Cerebellar cortex (tissue), 1 donor: Measurements from ENCODE around the gene RBM17.
"Not testable (repeated sequence)": the region's sequence is repeated elsewhere in the genome, so short reads cannot be mapped to it uniquely, and the experiment has no call there.

ENCODE experiments used
- DNase-seq: peaks from one replicate; pipeline ENCODE4 v3.0.0-alpha.2; 2015; ENCODE audit warnings: low spot score

The RBM17 gene

DNA sequence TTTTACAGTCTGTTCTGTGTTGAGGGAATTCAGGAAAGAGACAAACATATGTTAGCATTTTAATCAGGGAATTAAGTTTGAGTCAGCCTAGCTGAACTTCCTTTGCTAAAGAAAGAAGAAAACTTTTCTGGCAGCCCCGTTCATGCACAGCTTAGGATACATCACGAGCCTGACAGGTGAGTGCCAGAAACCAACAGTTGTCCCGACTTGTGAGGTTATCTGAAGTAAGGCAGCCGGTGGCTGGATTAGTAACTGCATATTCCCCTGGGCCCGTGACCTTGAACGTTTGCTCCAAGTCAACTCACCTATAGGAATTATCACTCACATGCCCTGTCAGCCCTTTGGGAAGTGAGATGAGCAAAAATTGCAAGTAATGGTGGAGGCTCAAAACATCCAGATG lies 24.1 kb downstream of the RBM17 start:
- DNase-seq = no peak

DNA sequence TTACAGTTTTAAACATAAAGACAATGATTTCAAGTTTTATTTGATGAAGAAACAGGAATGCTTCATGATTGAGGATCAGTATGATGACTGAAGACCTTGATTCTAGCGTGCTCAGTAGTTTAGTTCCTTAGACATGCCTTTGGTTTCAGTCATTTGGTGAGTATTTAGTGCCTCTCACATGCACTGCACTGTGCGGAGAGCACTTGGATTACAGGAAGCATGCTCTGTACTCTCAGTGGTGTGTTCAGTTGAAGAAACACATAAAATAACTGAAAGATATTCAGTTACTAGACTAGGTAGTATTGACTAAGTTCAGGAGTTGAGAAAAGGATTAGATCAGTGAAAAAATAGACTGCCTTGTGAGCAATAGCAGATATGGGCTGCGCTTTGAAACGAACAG lies 25.5 kb downstream of the RBM17 start:
- no peak for DNase-seq

GRCh38 chr10:6114805-6115341 lies 26.0 kb downstream of the RBM17 start:
- DNase-seq = peak; percentile 32

DNA sequence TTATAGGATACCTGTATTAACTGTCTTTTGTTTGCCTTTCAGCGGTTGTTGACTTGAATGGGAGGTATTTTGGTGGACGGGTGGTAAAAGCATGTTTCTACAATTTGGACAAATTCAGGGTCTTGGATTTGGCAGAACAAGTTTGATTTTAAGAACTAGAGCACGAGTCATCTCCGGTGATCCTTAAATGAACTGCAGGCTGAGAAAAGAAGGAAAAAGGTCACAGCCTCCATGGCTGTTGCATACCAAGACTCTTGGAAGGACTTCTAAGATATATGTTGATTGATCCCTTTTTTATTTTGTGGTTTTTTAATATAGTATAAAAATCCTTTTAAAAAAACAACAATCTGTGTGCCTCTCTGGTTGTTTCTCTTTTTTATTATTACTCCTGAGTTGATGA lies 26.6 kb downstream of the RBM17 start:
- no peak for DNase-seq

- DNase-seq = no peak
Measured at GRCh38 chr10:6115824-6116350, 27.1 kb downstream of the RBM17 start.

DNA sequence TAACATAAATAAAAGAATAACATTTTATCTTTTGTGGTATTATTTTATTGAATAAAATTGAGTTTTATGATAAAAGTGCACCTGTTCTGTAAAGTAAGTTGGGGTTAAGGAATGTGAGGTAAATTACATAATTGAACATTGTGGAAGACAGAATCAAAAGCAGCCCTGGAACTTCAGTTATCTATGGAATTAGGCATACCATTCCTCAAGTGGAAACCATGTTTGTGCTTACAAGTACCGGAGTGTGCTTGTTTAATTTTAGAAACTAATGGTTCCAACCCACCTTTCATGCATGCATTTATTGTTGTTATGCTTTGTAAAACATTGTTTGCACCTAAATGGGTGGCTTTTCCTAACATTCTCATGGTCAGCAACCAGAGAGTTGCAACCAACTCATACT lies 28.0 kb downstream of the RBM17 start:
- no peak for DNase-seq

DNA sequence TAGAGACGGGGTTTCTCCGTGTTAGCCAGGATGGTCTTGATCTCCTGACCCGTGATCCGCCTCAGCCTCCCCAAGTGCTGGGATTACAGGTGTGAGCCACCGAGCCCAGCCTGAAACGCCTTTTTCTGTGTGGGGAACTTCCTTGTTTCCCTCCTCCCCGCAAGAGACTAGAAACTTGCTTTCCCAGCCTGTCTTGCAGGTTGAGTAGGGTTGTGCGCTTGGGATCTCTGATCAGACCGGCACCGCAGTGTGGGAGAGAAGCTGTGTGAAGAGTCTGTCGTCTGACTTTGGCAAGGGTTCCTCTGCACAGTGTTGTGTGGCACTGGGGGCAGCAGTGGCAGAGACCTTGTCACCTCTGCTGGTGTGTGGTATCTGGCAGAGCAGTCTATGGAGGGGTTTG lies 28.9 kb downstream of the RBM17 start:
- no peak for DNase-seq

GRCh38 chr10:6119423-6119822 lies 30.6 kb downstream of the RBM17 start:
- DNase-seq = no peak

DNA sequence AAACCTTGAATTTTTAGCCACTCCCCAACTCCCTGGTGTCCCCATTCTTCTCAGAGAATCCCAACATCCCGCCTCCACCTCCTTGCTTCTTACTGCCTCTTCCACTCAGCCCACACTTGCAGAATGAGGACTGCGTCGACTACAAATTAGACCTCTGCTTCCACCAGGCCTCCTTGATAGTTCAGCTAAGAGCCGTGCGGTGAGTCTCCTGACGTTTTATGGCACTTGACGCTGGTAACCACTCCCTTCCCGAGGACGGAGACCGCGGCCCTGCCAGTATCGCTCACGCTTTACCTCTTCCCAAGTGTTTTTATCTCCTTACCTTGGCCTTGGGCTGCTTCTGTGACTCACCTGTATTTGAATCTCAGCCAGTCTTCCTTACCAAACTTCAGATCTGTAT lies 31.1 kb downstream of the RBM17 start:
- no peak for DNase-seq

GRCh38 chr10:6120691-6121090 lies 31.9 kb downstream of the RBM17 start:
- no peak for DNase-seq

GRCh38 chr10:6121146-6121545 lies 32.3 kb downstream of the RBM17 start:
- no peak for DNase-seq

DNA sequence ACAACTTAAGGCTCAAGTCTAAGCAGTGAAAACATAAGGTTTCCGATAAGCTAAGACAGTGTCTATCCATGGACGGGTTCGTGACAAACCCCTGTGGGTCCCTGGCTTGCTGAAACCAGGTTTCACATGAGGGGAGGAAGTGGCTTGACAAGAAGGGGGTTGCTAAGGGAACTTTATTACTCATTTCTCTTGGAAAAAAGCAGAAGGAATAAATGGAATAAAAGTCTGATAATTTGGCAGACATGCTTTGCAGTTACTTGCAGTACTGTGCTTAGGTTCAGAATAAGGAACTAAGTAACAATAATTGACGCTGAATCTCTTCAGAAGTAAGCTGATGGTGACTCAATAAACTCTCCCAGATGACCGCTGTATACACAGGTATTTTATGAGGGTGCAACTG lies 34.7 kb downstream of the RBM17 start:
- no peak for DNase-seq

DNA sequence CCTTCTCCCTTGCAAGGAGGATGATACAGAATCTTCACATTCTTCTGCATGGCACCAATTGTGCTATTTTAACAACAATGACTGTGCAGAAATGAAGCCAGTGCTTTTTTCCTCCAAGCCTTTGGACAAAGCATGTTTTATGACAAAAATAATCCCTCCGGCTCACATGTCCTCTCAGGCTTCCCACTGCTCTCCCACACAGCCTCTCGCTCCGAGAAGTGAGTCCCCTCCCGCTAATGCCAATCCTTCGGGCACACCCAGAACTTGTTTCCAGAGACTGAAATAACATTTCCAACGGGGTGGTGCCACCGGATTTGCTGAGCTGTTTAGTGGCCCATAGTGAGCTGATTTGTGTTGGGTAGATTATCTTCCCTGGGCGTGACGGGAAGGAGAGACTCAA lies 35.8 kb downstream of the RBM17 start:
- no peak for DNase-seq

GRCh38 chr10:6127461-6127860 lies 38.6 kb downstream of the RBM17 start:
- DNase-seq = not testable (repeated sequence)

DNA sequence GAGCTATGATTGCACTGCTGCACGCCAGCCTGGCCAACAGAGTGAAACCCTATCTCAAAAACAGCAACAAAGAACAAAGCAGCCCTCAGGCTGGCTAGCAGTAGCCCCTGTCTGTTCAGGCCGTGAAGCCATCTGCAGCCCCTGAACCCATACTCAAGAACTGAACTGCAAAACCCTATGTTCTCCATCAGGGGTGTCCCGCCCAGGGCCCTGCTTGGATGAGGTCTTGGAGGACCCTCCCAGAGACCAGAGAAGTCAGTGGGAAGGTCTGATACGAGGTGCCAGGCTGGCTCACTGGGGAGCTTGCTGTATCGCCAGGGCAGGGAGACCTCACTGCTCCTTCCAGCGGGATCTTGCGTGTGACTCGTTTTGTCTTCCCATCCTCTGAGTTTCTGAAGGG lies 39.3 kb downstream of the RBM17 start:
- no peak for DNase-seq

- DNase-seq = no peak
Measured at GRCh38 chr10:6128591-6129251, 39.9 kb downstream of the RBM17 start.

- DNase-seq = no peak
Measured at GRCh38 chr10:6130848-6131470, 42.1 kb downstream of the RBM17 start.

DNA sequence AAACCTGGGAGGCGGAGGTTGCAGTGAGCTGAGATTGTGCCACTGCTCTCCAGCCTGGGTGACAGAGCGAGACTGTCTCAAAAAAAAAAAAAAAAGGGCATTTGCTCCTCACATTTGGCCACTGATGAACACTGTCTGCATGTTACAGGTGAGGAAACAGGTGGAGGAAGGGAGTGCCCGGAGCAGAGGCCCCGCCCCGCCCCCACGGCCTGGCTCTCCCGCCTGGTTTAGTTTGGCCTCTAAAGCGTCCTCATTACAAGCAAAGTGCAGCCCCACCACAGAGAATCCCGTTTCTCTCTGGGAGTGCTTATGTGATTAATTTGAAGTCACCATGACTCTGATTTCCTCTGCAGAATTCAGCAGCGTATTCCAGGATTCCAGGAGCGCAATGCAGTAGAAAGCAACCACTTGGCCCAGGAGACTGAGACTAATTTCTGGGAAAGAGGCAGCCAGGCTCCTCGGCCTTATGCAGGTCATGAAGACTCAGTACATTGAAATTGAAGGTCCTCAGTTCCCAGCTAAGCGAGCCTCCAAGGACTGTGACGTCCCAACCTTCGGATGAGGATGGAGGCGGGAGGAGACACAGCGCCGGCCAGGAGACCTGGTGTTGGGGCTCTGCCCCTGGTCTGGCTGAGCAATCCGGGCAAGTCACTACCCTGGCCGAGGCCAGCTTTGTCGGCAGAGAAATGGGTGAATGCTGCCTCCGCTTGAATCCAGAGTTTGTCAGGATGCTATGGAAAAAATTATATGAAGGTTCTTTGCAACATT lies 44.7 kb downstream of the RBM17 start:
- no peak for DNase-seq

DNA sequence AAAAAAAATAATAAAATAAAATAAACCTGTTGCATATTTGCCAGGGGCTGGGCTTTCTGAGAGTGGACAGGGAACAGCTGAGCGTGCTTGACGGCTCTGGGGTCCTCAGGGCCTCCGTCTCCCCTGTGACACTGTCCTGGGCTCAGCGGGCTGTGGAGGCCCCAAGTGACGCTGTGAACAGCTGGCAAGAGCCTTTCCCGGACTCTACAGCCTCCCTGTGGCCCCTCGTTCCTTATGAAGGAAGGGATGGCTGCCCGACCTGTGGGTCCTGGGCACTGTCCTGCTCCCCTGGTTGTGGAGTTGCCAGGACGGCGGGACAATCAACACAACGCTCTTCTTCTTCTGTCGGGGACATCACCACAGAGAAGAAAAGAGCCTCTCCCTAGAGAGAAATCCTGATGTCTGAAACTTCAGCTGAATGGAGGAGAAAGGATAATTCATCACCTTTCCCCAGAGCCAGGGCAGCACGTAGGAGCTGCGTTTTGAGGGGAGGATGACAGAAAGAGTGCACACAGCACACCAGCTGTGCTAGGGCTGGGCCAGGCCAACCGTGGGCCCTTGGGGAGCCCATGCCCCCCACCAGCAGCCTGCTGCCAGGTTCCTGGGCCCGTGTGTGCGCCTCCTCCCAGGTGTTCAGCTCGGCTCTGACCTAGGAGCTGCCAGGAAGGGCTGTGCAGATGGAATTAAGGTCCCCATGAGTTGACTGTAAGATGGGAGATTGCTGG lies 45.4 kb downstream of the RBM17 start:
- DNase-seq = no peak

GRCh38 chr10:6135039-6135438 lies 46.2 kb downstream of the RBM17 start:
- no peak for DNase-seq

GRCh38 chr10:6135589-6136168 lies 46.8 kb downstream of the RBM17 start:
- DNase-seq = no peak
